ENCODE measurements around the gene NTN1.

DNA sequence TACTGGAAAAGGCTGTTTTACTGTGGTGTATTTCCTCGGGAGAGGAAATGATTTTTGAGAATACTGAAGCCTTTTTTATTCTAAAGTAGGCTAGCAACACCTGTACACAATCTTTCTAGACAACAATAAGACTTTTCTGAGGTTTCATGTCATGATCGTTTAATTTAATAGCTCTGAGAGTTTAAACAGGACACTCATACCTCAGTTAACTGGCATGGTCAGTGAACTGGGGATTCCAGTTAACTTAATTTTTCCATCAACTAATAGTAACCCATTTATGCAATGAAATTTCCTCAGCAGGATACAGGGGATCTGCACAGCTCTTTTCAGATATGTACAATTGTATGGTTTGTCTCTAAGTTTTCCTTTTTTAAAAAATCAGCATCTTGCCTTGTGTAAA lies 262.6 kb downstream of the NTN1 start:
- TF ChIP-seq CTCF (IDR thresholded peaks at IDR 0.05; ENCODE audit: poor library complexity) (no peak), EZH2 (IDR thresholded peaks at IDR 0.05; ENCODE audit: borderline replicate concordance) (no peak)

Measured in hepatocyte (in vitro differentiated cells).